T47D (cell line): ENCODE results near the gene CFAP45.
"Not testable (repeated sequence)": the region's sequence is repeated elsewhere in the genome, so short reads cannot be mapped to it uniquely, and the experiment has no call there.

Experiments
- DNase-seq, 2 experiments: peaks; one replicate each; pipeline versions ENCODE4 v3.0.0 to v3.0.0-alpha.2; 2011 to 2012; ENCODE audit warnings: low read depth in 1 of 2, low spot score in 1 of 2
- JUND ChIP-seq: IDR thresholded peaks from 2 replicates; pipeline ENCODE4 v1.6.1; 2012; ENCODE audit warnings: low read depth
- in situ Hi-C: cut with HindIII; loops from 2 replicates; pipeline ENCODE4 v1.10.0; 2016; ENCODE audit warnings: low sequenced_read_pairs, low pct_unique_long_range_greater_than_20kb

Gene CFAP45

DNA sequence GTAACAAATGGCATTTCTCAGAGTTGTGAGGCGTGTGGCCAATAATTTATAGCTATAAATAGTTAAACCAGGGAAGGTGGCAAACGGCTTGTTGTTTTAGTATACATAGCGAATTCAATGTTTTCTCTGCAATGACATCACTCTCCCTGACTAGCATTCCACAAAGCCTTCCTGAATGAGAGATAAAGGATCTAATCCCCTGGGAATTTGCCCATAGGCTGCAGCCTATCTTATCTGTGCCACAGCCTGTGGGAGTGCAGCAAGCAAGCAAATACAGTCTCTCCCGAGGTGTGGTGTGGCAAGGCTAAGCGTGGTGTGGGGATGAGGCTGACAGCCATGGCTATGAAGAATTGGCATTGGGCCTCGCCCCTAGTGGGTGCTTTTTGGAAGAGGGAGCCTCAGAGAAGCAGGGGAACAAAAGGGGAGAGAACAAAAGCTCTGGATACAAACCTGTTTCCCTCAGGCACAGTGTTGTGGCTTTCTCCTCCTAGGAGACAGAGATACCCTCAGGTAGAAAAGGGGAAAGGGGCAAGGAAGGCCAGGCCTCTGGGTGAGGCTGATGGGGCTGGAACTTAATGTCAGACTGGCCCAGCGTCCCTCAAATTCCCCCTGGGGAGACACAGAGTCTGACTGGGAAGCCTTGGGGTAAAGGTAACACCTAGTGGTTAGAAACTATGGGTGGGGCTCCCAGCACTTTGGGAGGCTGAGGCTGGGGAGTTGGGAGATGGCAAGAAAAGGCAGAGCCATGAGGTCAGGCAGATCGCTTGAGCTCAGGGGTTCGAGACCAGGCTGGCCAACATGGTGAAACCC is 16.5 kb upstream of the CFAP45 start:
- DNase-seq = peak; percentile 87 to 95
- TF ChIP-seq JUND = peak; percentile 98
- in situ Hi-C loops = no loop called here

DNA sequence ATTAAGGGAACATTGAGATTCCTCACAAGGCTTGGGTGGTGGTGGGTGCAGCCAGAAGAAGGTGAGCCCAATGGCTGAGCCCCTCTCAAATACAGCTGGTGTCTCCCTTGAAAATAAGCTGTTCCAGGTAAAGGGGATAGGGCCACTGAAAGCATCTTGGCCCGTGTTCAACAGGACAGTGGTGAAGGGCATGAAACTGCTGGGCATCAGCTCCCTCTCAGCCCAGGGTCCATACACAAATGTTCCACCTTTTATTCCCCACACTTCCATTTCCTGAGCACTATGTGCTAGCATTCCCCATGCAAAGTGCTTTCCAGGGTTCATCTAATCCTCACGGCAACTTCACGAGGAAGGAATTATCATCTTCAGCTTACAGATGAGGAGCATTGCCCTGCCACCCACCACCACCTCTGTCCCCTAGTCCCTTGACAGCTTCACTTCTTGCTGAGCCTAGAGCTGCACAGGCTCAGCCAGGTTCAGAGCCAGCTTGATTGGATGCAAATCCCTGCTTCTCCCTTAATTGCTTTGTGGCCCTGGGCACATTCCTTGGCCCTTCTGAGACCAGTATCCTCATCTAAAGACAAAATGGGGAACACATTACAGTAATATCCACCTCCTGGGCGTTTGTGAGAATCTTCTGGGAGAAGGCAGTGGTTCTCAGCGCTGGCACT is 15.7 kb upstream of the CFAP45 start:
- no peak for TF ChIP-seq JUND
- no peak for DNase-seq
- in situ Hi-C loops = no loop called here

DNA sequence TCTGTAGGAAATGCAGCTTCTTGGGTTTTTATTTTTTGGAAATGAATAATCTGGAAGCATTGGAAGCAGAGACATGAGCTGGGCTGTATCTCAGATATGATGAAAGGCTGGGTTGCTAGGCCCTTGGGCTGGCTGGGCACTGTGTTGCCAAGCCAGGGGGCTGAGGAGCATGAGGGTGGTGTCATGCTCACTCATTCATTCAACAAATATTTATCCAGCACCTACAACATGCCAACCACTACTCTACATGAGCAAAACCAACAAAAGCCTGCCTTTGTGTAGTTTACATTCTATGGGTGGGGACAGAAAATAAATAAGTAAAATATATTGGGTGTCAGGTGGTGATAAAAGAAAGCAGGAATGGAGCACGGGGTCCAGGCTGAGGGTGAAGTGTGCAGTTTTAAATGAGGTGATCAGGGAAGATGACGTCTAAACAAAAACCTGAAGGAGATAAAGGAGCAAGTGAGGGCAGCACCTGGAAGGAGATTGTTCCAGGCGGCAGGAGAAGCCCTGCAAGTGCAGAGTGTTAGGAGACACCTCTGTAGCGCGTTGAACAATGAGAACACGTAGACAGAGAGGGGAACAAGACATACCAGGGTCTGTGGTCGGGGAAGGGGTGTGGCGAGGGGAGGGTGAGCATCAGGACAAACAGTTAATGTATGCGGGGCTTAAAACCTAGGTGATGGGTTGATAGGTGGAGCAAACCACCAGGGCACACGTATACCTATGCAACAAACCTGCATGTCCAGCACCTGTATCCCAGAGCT is 14.5 kb upstream of the CFAP45 start:
- in situ Hi-C loops = no loop called here
- no peak for TF ChIP-seq JUND
- peak in 1 of 2 experiments; percentile 63 for DNase-seq

DNA sequence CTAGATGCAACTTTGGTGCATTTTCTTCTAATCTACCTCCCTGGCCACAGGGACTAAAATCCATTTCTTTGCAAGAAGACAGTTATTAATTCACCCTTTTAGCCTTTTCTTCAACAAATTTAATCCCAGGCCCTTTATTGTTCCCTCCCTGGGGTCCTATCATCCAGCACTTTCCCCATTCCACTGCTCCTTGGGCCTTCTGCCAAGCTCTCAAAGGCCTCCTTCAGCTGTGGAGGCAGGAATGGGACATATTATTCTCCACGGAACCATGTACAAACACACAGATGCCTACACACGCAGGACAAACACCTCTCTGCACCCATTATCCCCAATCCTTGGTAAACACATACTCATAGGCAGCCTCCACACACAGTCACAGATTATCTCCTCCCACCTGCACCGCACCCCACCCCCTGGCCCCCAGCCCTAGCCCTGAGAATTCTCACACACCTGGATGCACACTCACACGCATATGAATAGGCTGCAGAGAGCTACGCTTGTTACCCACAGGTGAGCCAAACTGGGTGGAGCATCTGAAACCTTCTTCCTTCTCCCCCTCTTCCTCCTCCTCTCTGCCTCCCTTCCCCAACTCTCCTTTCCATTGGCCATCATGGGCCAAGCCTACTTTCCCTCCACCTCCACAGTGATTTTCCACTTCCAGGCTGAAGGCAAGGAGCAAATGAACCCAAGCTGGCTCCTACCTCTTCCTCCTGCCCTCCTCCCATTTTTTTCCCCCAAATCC is 13.7 kb upstream of the CFAP45 start:
- in situ Hi-C loops = no loop called here
- TF ChIP-seq JUND = no peak
- peak in 1 of 2 experiments; percentile 95 for DNase-seq

DNA sequence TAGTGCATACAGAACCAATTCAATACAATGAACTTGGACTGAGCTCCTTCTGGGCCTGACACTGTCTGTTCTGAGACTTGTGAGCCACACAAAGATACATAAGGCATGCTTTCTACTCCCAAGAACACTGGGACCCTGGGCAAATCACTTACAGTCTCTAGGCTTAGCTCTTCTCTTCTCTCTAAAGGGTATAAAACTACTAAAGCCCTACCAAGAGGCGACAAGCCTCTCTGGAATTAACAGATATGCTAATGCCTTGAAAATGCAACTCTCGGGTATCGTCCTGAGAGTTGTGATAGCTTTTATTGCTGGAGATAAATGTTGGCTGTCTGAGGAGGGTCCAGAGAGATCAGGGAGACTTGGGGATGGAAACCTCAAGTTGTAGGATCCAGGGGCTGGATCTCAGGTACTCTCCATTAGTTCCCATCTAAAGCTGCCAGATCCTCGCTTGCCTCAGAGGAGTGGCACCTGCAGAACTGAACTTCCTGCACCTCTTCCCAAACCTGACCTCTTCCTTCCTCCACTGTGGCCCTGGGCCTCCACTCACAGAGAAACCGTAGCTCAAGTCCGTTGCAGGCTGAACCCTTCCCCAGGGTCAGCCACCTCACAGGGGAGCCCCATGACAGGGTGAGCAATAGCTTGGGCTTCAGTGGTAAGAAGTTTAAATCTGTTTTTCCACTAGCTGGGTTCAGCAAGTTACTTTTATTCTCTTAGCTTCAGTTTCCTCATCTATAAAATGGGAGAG is 11.5 kb upstream of the CFAP45 start:
- no peak for TF ChIP-seq JUND
- DNase-seq = no peak
- in situ Hi-C loops = no loop called here

DNA sequence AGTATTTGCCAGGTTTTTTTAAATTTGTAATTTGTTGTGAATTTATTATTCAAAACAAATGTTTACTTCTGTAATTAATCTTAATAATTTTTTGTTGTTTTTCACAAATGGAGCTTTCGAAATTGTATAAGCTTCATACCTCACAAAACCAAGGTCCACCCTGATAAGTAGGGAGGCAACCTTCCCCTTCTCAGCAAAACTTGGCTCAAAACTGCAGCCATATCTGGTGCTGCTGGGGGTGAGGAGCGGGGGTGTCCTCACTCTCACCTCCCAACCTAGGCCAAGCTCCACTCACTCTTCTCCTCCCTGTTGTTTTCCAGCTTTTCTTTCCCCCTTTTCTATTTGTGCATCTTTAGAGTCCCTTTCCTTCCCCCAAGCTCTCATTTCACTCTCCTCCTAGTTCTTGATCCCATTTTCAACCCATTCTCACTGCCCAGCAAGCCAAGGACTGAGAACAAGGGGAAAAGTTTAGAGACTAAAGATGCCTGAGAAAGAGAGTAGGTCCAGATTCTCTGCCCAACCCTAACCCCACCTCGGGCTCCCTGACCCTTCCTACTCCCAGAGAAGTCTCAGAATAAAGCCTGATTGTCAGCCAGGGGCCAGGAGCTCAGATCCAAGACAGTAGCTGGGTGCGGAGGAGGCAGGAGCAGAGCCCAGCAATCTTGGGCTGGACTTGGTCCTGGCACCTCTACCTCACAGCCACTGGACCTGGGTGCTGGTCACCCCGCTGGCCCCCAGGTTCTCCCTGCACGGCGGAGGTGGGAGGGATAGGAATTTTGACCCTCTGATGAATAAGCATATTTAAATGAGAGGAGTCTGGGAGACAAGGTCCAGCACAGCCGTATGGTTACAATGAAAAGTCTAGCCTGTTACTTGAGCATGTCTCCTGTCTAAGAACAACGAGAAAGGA is 8.3 kb upstream of the CFAP45 start:
- TF ChIP-seq JUND = no peak
- no peak for DNase-seq
- in situ Hi-C loops = no loop called here

DNA sequence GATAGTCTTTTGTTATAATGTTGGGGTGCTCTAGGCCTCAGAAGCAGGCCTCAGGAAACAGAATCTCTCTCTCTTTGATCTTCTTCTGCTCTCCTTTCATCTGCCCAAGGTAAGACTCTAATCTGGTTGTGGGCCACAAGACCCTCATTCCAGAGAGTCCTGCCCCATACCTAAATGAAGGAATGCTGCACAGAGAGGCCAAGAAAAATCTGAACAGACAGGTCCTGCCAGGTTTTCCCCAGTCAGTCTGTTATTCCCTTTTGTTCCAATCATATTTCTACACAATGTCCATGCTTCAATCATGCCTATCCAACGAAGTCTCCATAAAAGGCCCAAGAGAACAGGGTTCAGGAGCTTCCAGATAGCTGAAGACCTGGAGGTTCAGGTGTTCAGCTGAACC is 7.0 kb upstream of the CFAP45 start:
- in situ Hi-C loops = no loop called here
- no peak for TF ChIP-seq JUND
- DNase-seq = peak in 1 of 2 experiments; percentile 53

DNA sequence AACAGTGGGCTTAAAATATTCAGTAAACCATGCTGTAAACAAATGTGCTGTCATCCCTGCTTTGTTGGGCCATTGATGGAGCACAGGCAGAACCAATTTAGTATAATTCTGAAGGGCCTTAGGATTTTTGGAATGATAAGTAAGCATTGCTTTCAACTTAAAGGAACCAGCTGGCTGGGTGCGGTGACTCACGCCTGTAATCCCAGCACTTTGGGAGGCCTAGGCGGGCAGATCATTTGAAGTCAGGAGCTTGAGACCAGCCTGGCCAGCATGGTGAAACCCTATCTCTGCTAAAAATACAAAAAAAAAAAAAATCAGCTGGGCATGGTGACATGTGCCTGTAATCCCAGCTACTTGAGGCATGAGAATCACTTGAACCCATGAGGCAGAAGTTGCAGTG is 4.1 kb upstream of the CFAP45 start:
- DNase-seq, in situ Hi-C loops: not testable (repeated sequence)

DNA sequence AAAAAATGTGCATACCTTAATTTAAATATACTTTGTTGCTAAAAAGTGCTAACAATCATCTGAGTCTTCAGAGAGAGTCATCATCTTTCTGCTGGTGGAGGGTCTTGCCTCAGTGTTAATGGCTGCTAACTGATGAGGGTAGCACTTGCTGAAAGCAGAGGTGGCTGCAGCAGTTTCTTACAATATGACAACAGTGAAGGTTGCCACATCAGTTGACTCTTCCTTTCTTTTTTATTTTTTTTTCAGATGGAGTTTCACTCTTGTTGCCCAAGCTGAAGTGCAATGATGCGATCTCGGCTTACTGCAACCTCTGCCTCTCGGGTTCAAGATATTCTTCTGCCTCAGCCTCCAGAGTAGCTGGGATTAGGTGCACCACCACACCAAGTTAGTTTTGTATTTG is 2.6 kb upstream of the CFAP45 start:
- DNase-seq = no peak
- in situ Hi-C loops = no loop called here
- TF ChIP-seq JUND = no peak

DNA sequence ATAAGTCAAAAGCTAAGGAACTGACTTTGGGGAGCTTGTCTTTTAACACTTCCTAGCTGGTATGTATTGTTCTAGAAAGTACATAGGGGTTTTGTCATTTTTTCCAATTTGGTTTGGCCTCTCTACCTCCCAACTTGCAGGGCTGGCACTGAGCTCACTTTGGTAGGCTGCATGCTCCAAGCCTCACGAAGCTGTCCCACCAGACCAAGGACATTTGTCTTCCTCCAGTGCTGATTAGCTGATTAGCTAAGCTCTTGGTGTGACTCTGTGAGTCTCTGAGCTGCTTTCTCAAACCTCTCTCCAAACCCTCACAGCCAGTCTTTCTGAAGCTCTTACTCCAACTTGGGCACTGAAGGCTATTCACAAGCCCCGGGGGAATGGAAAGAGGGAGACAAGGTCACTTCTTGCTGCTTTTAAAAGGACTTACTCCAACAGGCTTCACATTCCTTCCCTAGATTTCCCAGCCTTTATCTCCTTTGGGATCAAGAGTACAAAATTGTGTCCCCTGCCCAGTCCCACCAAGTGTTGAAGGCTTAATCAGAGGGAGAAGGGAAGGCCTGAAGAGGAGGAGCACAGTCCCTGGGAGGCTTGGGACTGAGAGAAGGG is 893 bp upstream of the CFAP45 start:
- in situ Hi-C loops = no loop called here
- peak in 1 of 2 experiments; percentile 82 for DNase-seq
- TF ChIP-seq JUND = no peak

DNA sequence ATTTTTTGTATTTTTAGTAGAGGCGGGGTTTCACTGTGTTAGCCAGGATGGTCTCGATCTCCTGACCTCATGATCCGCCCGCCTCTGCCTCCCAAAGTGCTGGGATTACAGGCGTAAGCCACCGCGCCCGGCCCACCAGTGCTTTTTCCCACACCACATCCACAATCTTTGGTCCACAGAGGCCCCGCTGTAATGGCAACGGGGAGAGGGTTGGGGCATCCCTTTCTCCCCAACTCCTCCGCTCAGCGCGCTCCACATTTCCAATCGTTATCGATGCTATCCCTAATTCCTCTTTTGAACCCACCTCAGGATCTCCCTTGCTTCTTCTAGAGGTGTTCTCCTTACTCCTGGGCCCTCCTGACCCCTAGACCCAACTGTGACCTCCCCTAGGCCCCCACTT is 331 bp downstream of the CFAP45 start:
- in situ Hi-C loops = loop anchor here (25.0 kb wide), 1 partner anchor 112 kb away; the partner anchor contains the start of gene DUSP23
- not testable (repeated sequence) for DNase-seq
